ENCODE measurements around the gene RAB11FIP3. TPM values are rescaled to one million over a fixed set of nuclear protein-coding genes. Genes with fewer than 3 reads are reported as not detected.
"Not testable (repeated sequence)": the region's sequence is repeated elsewhere in the genome, so short reads cannot be mapped to it uniquely, and the experiment has no call there.

RAB11FIP3 gene
- total RNA-seq, 2 donors from 2014 or later: 33.2 to 93.2 TPM

DNA sequence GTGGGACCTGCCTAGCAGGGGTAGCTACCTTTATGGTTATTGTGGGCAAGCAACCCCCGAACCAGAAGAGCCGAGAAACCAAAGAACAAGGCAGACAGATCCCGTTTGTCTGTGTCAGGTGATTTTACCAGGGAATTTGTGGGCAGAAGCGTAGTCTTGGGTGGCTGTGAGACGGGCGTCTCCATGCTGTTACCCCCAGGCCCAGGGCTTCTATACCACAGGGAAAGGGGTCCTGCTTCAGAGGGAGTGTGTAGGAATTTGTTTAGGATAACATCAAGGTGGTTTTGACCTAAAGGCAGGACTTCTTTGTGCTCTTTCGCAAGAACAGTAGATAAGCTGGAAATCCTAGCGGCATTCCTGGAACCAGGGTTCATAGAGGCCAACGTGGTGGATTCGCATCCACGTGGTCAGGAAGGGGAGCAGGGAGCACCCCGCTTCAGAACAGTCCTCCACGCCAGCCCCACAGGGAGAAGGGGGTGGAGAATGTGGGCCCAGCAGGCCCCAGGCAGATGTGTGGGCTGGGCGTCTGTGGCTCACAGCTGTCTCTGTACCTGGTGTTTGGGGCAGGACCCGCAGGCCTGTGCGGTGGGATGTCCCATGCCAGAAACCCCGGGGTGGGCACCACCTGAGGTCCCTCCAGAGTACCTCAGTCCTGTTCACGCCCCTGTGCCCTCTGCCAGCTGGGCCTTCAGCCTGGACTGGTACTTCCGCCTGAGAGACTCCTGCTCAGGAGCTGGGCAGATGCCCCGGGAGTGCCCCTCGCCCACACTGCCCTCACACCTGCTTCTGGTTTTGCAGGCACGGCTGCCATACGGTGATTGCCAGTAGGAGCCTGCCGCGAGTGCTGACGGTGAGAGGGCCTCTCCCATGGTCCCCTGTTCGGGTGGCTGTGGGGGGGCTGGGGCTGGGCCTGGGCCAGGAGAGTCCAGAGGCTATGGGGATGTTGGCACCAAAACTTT is 19.6 kb upstream of the RAB11FIP3 start:
- no peak overlapping the region for H3K27ac ChIP-seq
- WGBS: 87% methylated on average over 27 of the region's 27 CpGs
- peaks cover 2% of the 10 kb centered on the region for H3K4me1 ChIP-seq (replicated peaks)
- intact Hi-C loops (cut with DNase I): no loop called here
- H3K4me3 ChIP-seq: no peak overlapping the region
- no peak for DNase-seq (ENCODE audit: low spot score)
- H3K36me3 ChIP-seq: no peaks in the 10 kb centered on the region
- TF ChIP-seq POLR2A (IDR thresholded peaks at IDR 0.05) (no peak), POLR2AphosphoS5 (IDR thresholded peaks at IDR 0.05) (no peak), CTCF (IDR thresholded peaks at IDR 0.05) (no peak)
- no peaks in the 10 kb centered on the region for H3K9me3 ChIP-seq
- H3K27me3 ChIP-seq (replicated peaks; ENCODE audit: insufficient read depth): no peaks in the 10 kb centered on the region

- Histone ChIP-seq H3K36me3 (no peaks in the 10 kb centered on the region), H3K27me3 (replicated peaks; ENCODE audit: insufficient read depth) (no peaks in the 10 kb centered on the region), H3K4me3 (no peak overlapping the region), H3K27ac (no peak overlapping the region), H3K4me1 (replicated peaks) (no peaks in the 10 kb centered on the region), H3K9me3 (no peaks in the 10 kb centered on the region)
- no peak for DNase-seq (ENCODE audit: low spot score)
- intact Hi-C loops (cut with DNase I): no loop called here
- TF ChIP-seq POLR2A (IDR thresholded peaks at IDR 0.05): no peak
- WGBS: 87% methylated on average over 11 of the region's 16 CpGs
Measured at GRCh38 chr16:407253-407652, 18.2 kb upstream of the RAB11FIP3 start.

GRCh38 chr16:410516-411178 is 14.8 kb upstream of the RAB11FIP3 start:
- no peaks in the 10 kb centered on the region for H3K27me3 ChIP-seq (replicated peaks; ENCODE audit: insufficient read depth)
- 89% methylated on average over 36 of the region's 36 CpGs for WGBS
- no peak overlapping the region for H3K4me3 ChIP-seq
- H3K36me3 ChIP-seq: no peaks in the 10 kb centered on the region
- no peak for TF ChIP-seq POLR2AphosphoS5 (IDR thresholded peaks at IDR 0.05)
- TF ChIP-seq CTCF (IDR thresholded peaks at IDR 0.05): no peak
- no peak for TF ChIP-seq POLR2A (IDR thresholded peaks at IDR 0.05)
- DNase-seq (ENCODE audit: low spot score): no peak
- no peaks in the 10 kb centered on the region for H3K4me1 ChIP-seq (replicated peaks)
- intact Hi-C loops (cut with DNase I): no loop called here
- H3K27ac ChIP-seq: no peak overlapping the region
- H3K9me3 ChIP-seq: no peaks in the 10 kb centered on the region

DNA sequence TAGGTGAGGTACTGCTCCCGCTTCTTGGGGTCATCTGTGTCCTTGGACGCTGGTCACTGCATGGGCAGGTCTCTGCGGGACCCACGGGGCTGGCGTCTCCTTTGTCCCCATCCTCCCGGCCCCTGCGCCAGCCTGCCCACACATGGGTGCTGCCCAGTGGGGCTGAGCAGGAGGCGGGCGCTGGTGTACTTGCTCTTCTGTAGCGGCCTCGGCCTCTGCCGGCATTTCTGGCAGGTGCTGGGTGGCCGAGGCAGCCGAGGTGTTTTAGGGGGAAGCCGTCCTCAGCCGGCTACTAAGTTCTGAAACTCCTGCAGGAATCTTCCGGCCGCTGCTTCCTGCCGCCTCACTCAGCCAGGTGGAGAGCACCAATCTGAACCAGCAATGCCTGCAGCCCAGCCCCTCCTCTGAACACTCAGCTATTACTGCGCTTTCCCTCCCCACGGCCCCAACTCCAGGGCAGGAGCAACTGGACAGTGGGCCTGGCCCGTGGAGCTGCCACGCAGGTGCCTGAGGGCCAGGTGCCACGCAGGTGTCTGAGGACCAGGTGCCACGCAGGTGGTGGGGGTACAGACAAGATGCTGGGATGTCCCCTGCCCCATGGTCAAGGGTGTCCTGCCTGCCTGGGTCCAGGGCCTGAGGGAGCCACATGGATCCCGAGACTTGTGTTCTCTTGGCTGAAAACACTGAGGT is 13.7 kb upstream of the RAB11FIP3 start:
- H3K36me3 ChIP-seq: no peaks in the 10 kb centered on the region
- no peak for TF ChIP-seq POLR2AphosphoS5 (IDR thresholded peaks at IDR 0.05)
- no peaks in the 10 kb centered on the region for H3K27me3 ChIP-seq (replicated peaks; ENCODE audit: insufficient read depth)
- no peaks in the 10 kb centered on the region for H3K4me1 ChIP-seq (replicated peaks)
- no peak for DNase-seq (ENCODE audit: low spot score)
- H3K27ac ChIP-seq: no peak overlapping the region
- H3K4me3 ChIP-seq: no peak overlapping the region
- WGBS: 92% methylated on average over 17 of the region's 26 CpGs
- intact Hi-C loops (cut with DNase I): no loop called here
- H3K9me3 ChIP-seq: no peaks in the 10 kb centered on the region

GRCh38 chr16:414395-415169 is 10.9 kb upstream of the RAB11FIP3 start:
- WGBS: 83% methylated on average over 21 of the region's 21 CpGs
- no peak for DNase-seq (ENCODE audit: low spot score)
- no peak overlapping the region for H3K4me3 ChIP-seq
- no peak overlapping the region for H3K27ac ChIP-seq
- no peaks in the 10 kb centered on the region for H3K9me3 ChIP-seq
- H3K27me3 ChIP-seq (replicated peaks; ENCODE audit: insufficient read depth): no peaks in the 10 kb centered on the region
- no peak for TF ChIP-seq POLR2AphosphoS5 (IDR thresholded peaks at IDR 0.05)
- TF ChIP-seq POLR2A (IDR thresholded peaks at IDR 0.05): no peak
- intact Hi-C loops (cut with DNase I): no loop called here
- H3K36me3 ChIP-seq: no peaks in the 10 kb centered on the region
- H3K4me1 ChIP-seq (replicated peaks): no peaks in the 10 kb centered on the region

DNA sequence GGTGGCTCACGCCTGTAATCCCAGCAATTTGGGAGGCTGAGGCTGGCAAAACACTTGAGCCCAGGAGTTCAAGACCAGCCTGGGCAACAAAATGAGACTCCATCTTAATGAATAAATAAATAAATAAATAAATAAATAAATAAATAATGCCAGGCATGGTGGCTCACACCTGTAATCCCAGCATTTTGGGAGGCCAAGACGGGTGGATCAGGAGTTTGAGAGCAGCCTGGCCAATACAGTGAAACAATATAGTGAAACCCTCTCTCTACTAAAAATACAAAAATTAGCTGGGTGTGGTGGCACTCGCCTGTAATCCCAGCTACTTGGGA is 10.3 kb upstream of the RAB11FIP3 start:
- intact Hi-C loops (cut with DNase I); H3K36me3 ChIP-seq; H3K27ac ChIP-seq; DNase-seq (ENCODE audit: low spot score); H3K27me3 ChIP-seq (replicated peaks; ENCODE audit: insufficient read depth); H3K9me3 ChIP-seq; H3K4me3 ChIP-seq; H3K4me1 ChIP-seq (replicated peaks): not testable (repeated sequence)
- 99% methylated on average over 3 of the region's 3 CpGs for WGBS

GRCh38 chr16:422179-422578 is 3.3 kb upstream of the RAB11FIP3 start:
- DNase-seq (ENCODE audit: low spot score); H3K27ac ChIP-seq; H3K36me3 ChIP-seq; H3K4me3 ChIP-seq; H3K27me3 ChIP-seq (replicated peaks; ENCODE audit: insufficient read depth); intact Hi-C loops (cut with DNase I); H3K9me3 ChIP-seq; H3K4me1 ChIP-seq (replicated peaks): not testable (repeated sequence)
- 93% methylated on average over 13 of the region's 13 CpGs for WGBS

Measured in prostate gland (tissue), 2 donors.